Kidney (tissue), 14 donors: Measurements from ENCODE around the gene CACNA1A. TPM values are rescaled to one million over a fixed set of nuclear protein-coding genes. Genes with fewer than 3 reads are reported as not detected.
A peak's percentile ranks its signal among the peaks of the same experiment; 100 is the strongest.
"Not testable (repeated sequence)": the region's sequence is repeated elsewhere in the genome, so short reads cannot be mapped to it uniquely, and the experiment has no call there.

ENCODE experiments used
- DNase-seq, 5 donors: peaks; one replicate each; pipeline ENCODE4 v3.0.0-alpha.2; 2013 to 2020
- FAIRE-seq: peaks from 2 replicates; lab custom pipeline; 2012; peaks lifted over from hg19 to GRCh38; lab: Jason Lieb, UNC
- H3K27ac ChIP-seq, 2 donors: one replicate each; pipeline ENCODE4 v1.7.0; 2013; ENCODE audit warnings: low read depth in 2 of 2, low read length in 2 of 2, inconsistent platforms in 1 of 2
- H3K27me3 ChIP-seq: one replicate; pipeline ENCODE4 v1.7.1; 2013; ENCODE audit warnings: low read length, inconsistent platforms; ENCODE audit not compliant: control insufficient read depth, insufficient read depth
- H3K36me3 ChIP-seq, 3 donors: one replicate each; pipeline versions ENCODE4 v1.7.0 to v1.7.1; 2013; ENCODE audit warnings: low read length in 3 of 3, control low read depth in 1 of 3, inconsistent platforms in 1 of 3; ENCODE audit not compliant: insufficient read depth in 3 of 3, control insufficient read depth in 2 of 3
- H3K4me1 ChIP-seq, 3 donors: one replicate each; pipeline versions ENCODE4 v1.7.0 to v1.7.1; 2013; ENCODE audit warnings: low read length in 3 of 3, inconsistent platforms in 1 of 3, low read depth in 1 of 3; ENCODE audit not compliant: control insufficient read depth in 2 of 3, insufficient read depth in 2 of 3
- H3K4me3 ChIP-seq, 3 donors: one replicate each; pipeline versions ENCODE4 v1.7.0 to v1.8.1; 2013; ENCODE audit warnings: low read length in 3 of 3, control low read depth in 1 of 3, inconsistent platforms in 1 of 3
- H3K9ac ChIP-seq, 3 donors: one replicate each; pipeline versions ENCODE4 v1.7.0 to v1.7.1; 2013; ENCODE audit warnings: low read length in 3 of 3, control low read depth in 1 of 3, inconsistent platforms in 1 of 3
- H3K9me3 ChIP-seq, 3 donors: one replicate each; pipeline versions ENCODE4 v1.7.0 to v1.7.1; 2013; ENCODE audit warnings: low read length in 3 of 3, control low read depth in 1 of 3, inconsistent platforms in 1 of 3; ENCODE audit not compliant: control insufficient read depth in 2 of 3, insufficient read depth in 1 of 3
- CTCF ChIP-seq: IDR thresholded peaks from 3 replicates; pipeline ENCODE4 v1.5.1; 2012; ENCODE audit warnings: mild to moderate bottlenecking, moderate library complexity, borderline replicate concordance; ENCODE audit not compliant: insufficient read depth; ENCODE audit errors: extremely low read depth
- intact Hi-C: fragments of 100-400 bp; cut with DNase I; formaldehyde crosslinking; loops from one replicate; pipeline ENCODE4 v1.11.1; 2022
- polyA plus RNA-seq: library from polyadenylated mRNA; stranded (reverse); fragments of 350-450 nt; fragmentation: Illumina TruSeq; extraction: RNeasy Lipid Tissue Mini Kit (QIAGEN cat#74804); gene quantifications from one replicate; pipeline ENCODE4 v1.2.3, GENCODE V29; 2014; ENCODE audit warnings: low read depth, low replicate concordance; ENCODE audit not compliant: insufficient read depth
- total RNA-seq: library from RNA; stranded (reverse); fragmentation: NEBNext Ultra II Directional; extraction: Animal tissue kit (Norgen Biotek cat#: 25700); gene quantifications from one replicate; pipeline ENCODE4 v1.2.1, GENCODE V29; 2021
- donor health status: control.
- donor health status: control.
- donor health status: control.
- donor health status: control.
- donor health status: control.
- donor health status: DM: yes; HTN: yes; CAD: no.
- donor health status: Normal renal cell carcinoma (clear cell type).

CACNA1A gene
- total and polyA plus RNA-seq, 2 donors from 2014 or later: 0.30 to 1.7 TPM

DNA sequence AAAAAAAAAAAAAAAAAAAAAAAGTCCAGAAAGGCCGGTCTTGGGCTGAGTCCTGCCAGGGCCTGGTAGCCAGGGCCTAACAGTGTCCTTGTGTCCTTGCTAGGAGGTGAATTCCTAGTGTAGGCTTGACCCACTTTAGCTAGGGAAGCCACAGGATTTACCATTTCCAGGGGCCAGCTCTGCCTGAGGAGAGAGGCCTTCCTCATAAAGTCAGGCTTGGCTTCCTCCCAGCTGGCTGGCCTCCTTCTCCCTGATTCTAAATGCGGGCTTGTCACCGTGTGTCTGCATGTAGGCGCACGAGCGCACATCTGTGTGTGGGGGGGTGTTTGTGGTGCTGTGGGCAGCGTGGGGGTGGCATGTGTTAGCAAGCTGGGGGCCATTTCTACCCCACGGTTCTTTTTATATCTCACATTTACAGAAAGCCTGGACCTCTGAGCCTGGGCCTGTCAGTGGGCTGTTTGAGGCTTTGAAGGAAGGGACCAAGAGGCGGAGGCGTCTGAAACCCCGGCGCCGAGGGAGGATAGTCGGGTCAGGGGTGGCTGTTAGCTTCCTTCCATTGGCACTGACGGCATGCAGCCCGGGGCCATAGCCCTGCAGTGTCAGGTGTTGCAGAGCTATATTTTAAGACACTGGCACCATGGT is 324.4 kb downstream of the CACNA1A start:
- no peak overlapping the region for H3K27ac ChIP-seq

DNA sequence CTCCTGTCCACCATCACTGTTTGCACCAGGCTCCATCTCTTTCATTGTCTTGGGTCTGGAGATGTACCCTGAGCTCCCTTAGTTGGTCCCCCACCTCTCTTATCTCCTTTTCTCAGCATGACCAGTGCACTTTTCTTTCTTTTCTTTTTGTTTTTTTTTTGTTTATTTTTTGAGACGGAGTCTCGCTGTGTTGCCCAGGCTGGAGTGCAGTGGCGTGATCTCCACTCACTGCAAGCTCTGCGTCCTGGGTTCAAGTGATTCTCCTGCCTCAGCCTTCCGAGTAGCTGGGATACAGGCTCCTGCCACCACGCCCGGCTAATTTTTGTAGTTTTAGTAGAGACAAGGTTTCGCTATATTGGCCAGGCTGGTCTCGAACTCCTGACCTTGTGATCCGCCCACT is 328.0 kb downstream of the CACNA1A start:
- FAIRE-seq, H3K4me3 ChIP-seq, H3K27me3 ChIP-seq, intact Hi-C loops, H3K9ac ChIP-seq, H3K36me3 ChIP-seq, H3K4me1 ChIP-seq, H3K27ac ChIP-seq, H3K9me3 ChIP-seq, DNase-seq: not testable (repeated sequence)

More for the DNA sequence above, 324.4 kb downstream of the CACNA1A start:
- no peaks in the 10 kb centered on the region for H3K9me3 ChIP-seq
- H3K36me3 ChIP-seq: no peaks in the 10 kb centered on the region
- H3K4me1 ChIP-seq: peaks cover 0 to 6% (median 0%) of the 10 kb centered on the region in 3 donors
- DNase-seq: peak; percentile 58 to 89 (median 77)
- no peak overlapping the region for H3K4me3 ChIP-seq
- H3K27me3 ChIP-seq: no peaks in the 10 kb centered on the region
- H3K9ac ChIP-seq: peak overlapping the region in 1 of 3 donors; percentile 26
- intact Hi-C loops: no loop called here
- no peak for FAIRE-seq
- no peak for TF ChIP-seq CTCF

GRCh38 chr19:13177584-13177983 is 328.7 kb downstream of the CACNA1A start:
- H3K27me3 ChIP-seq, H3K27ac ChIP-seq, intact Hi-C loops, FAIRE-seq, H3K4me1 ChIP-seq, H3K9me3 ChIP-seq, H3K36me3 ChIP-seq, DNase-seq, H3K4me3 ChIP-seq, H3K9ac ChIP-seq: not testable (repeated sequence)

GRCh38 chr19:13176345-13176744 is 329.9 kb downstream of the CACNA1A start:
- Histone ChIP-seq H3K27me3 (no peaks in the 10 kb centered on the region), H3K4me3 (no peak overlapping the region), H3K27ac (no peak overlapping the region), H3K36me3 (no peaks in the 10 kb centered on the region), H3K9me3 (no peaks in the 10 kb centered on the region), H3K9ac (no peak overlapping the region), H3K4me1 (peaks cover 0 to 10% (median 5%) of the 10 kb centered on the region in 3 donors)
- intact Hi-C loops: no loop called here
- no peak for TF ChIP-seq CTCF
- no peak for DNase-seq
- FAIRE-seq: no peak
